H9 (cell line): ENCODE measurements around the gene PHOSPHO1. TPM values are rescaled to one million over a fixed set of nuclear protein-coding genes. Genes with fewer than 3 reads are reported as not detected.

ENCODE experiments used
- DNase-seq: peaks from one replicate; pipeline ENCODE4 v3.0.0-alpha.2; 2017
- H2AFZ ChIP-seq: one replicate; pipeline ENCODE4 v1.6.1; 2013; ENCODE audit warnings: mild to moderate bottlenecking, low read length, control low read depth, moderate library complexity
- H2AK5ac ChIP-seq: 2 replicates; pipeline ENCODE4 v1.6.1; 2013; ENCODE audit warnings: low read length, control low read depth, mixed read lengths; ENCODE audit not compliant: insufficient read length
- H2BK120ac ChIP-seq: one replicate; pipeline ENCODE4 v1.6.1; 2013; ENCODE audit warnings: low read depth, mild to moderate bottlenecking, low read length, control low read depth, inconsistent platforms; ENCODE audit not compliant: poor library complexity, severe bottlenecking
- H2BK12ac ChIP-seq: 2 replicates; pipeline ENCODE4 v1.6.1; 2013; ENCODE audit warnings: low read length, control low read depth, mixed read lengths, low read depth; ENCODE audit not compliant: insufficient read length
- H2BK15ac ChIP-seq: 2 replicates; pipeline ENCODE4 v1.6.1; 2013; ENCODE audit warnings: low read depth, low read length, control low read depth
- H2BK20ac ChIP-seq: one replicate; pipeline ENCODE4 v1.6.1; 2013; ENCODE audit warnings: low read depth, mild to moderate bottlenecking, low read length, control low read depth, inconsistent platforms; ENCODE audit not compliant: poor library complexity, severe bottlenecking
- H2BK5ac ChIP-seq: 2 replicates; pipeline ENCODE4 v1.6.1; 2013; ENCODE audit warnings: low read length, control low read depth, mixed read lengths; ENCODE audit not compliant: insufficient read length
- H3K14ac ChIP-seq: 2 replicates; pipeline ENCODE4 v1.6.1; 2013; ENCODE audit warnings: low read length, control low read depth; ENCODE audit not compliant: insufficient read depth
- H3K18ac ChIP-seq: 2 replicates; pipeline ENCODE4 v1.6.1; 2013; ENCODE audit warnings: low read depth, mild to moderate bottlenecking, mixed read lengths, low read length, control low read depth; ENCODE audit not compliant: insufficient read length
- H3K23ac ChIP-seq: 2 replicates; pipeline ENCODE4 v1.6.1; 2013; ENCODE audit warnings: low read length, control low read depth, mixed read lengths, low read depth; ENCODE audit not compliant: insufficient read length
- H3K23me2 ChIP-seq: 2 replicates; pipeline ENCODE4 v1.6.1; 2013; ENCODE audit warnings: low read depth, mild to moderate bottlenecking, mixed read lengths, low read length, control low read depth; ENCODE audit not compliant: insufficient read length, poor library complexity, severe bottlenecking
- H3K27ac ChIP-seq: 2 replicates; pipeline ENCODE4 v1.5.1; 2013; ENCODE audit warnings: low read length, control low read depth, mixed read lengths, low read depth; ENCODE audit not compliant: insufficient read length
- H3K27me3 ChIP-seq: 2 replicates; pipeline ENCODE4 v1.6.1; 2013; ENCODE audit warnings: low read length, control low read depth, inconsistent platforms; ENCODE audit not compliant: insufficient read depth
- H3K4ac ChIP-seq: 2 replicates; pipeline ENCODE4 v1.6.1; 2013; ENCODE audit warnings: low read depth, mild to moderate bottlenecking, control low read depth, inconsistent platforms, low read length, moderate library complexity
- H3K4me1 ChIP-seq: 2 replicates; pipeline ENCODE4 v1.6.1; 2013; ENCODE audit warnings: low read length, control low read depth, inconsistent platforms; ENCODE audit not compliant: insufficient read depth
- H3K4me2 ChIP-seq: 2 replicates; pipeline ENCODE4 v1.6.1; 2013; ENCODE audit warnings: low read length, control low read depth, mixed read lengths; ENCODE audit not compliant: insufficient read length, insufficient read depth
- H3K56ac ChIP-seq: 2 replicates; pipeline ENCODE4 v1.6.1; 2013; ENCODE audit warnings: low read depth, mild to moderate bottlenecking, mixed read lengths, low read length, control low read depth; ENCODE audit not compliant: insufficient read length
- H3K79me1 ChIP-seq: 2 replicates; pipeline ENCODE4 v1.6.1; 2013; ENCODE audit warnings: low read depth, mild to moderate bottlenecking, moderate library complexity, low read length, control low read depth, inconsistent platforms; ENCODE audit not compliant: insufficient read depth, poor library complexity, severe bottlenecking
- H3K79me2 ChIP-seq: 2 replicates; pipeline ENCODE4 v1.6.1; 2013; ENCODE audit warnings: low read length, control low read depth, inconsistent platforms; ENCODE audit not compliant: insufficient read depth
- H3K9ac ChIP-seq: 2 replicates; pipeline ENCODE4 v1.6.1; 2013; ENCODE audit warnings: low read length, control low read depth, mixed read lengths; ENCODE audit not compliant: insufficient read length; ENCODE audit errors: extremely low read depth
- H3K9me3 ChIP-seq: one replicate; pipeline ENCODE4 v1.6.1; 2013; ENCODE audit warnings: low read depth, low read length, inconsistent platforms; ENCODE audit not compliant: control insufficient read depth
- H3T11ph ChIP-seq: one replicate; pipeline ENCODE4 v1.6.1; 2013; ENCODE audit warnings: mild to moderate bottlenecking, low read length, control low read depth, inconsistent platforms
- H4K20me1 ChIP-seq: one replicate; pipeline ENCODE4 v1.6.1; 2013; ENCODE audit not compliant: control insufficient read depth, insufficient read length, insufficient read depth
- H4K5ac ChIP-seq: 2 replicates; pipeline ENCODE4 v1.6.1; 2013; ENCODE audit warnings: low read depth, mild to moderate bottlenecking, mixed read lengths, low read length, control low read depth; ENCODE audit not compliant: insufficient read length
- H4K8ac ChIP-seq: replicated peaks from 2 replicates; pipeline ENCODE4 v1.6.1; 2013; ENCODE audit warnings: low read length, control low read depth, mixed read lengths, low read depth; ENCODE audit not compliant: insufficient read length
- H4K91ac ChIP-seq: 2 replicates; pipeline ENCODE4 v1.6.1; 2013; ENCODE audit warnings: low read depth, mild to moderate bottlenecking, moderate library complexity, mixed read lengths, low read length, control low read depth; ENCODE audit not compliant: insufficient read length
- H3K27ac Mint-ChIP-seq, 3 experiments: 2 replicates in 2 of 3; 3 replicates in 1 of 3; pipeline ENCODE4 v1.8.0; 2020 to 2021; ENCODE audit warnings: mixed read lengths in 3 of 3, mild to moderate bottlenecking in 1 of 3, moderate library complexity in 1 of 3
- H3K27me3 Mint-ChIP-seq: 2 replicates; pipeline ENCODE4 v1.8.0; 2021; ENCODE audit warnings: low read depth, mild to moderate bottlenecking, moderate library complexity, mixed read lengths
- H3K36me3 Mint-ChIP-seq, 3 experiments: 2 replicates in 2 of 3; 3 replicates in 1 of 3; pipeline ENCODE4 v1.8.0; 2020 to 2021; ENCODE audit warnings: low read depth in 3 of 3, mixed read lengths in 3 of 3; ENCODE audit not compliant: insufficient read depth in 1 of 3
- H3K4me1 Mint-ChIP-seq, 2 experiments: 2 replicates each; pipeline ENCODE4 v1.8.0; 2020; ENCODE audit warnings: mixed read lengths in 2 of 2
- H3K4me3 Mint-ChIP-seq, 2 experiments: 2 replicates in 1 of 2; 3 replicates in 1 of 2; pipeline ENCODE4 v1.8.0; 2020 to 2021; ENCODE audit warnings: mild to moderate bottlenecking in 2 of 2, mixed read lengths in 2 of 2, moderate library complexity in 1 of 2
- H3K9me3 Mint-ChIP-seq, 2 experiments: 2 replicates in 1 of 2; 3 replicates in 1 of 2; pipeline ENCODE4 v1.8.0; 2020; ENCODE audit warnings: mild to moderate bottlenecking in 2 of 2, mixed read lengths in 2 of 2, moderate library complexity in 1 of 2
- WGBS: extraction: QIAGEN DNeasy Blood & Tissue Kit; methylation state at CpG from one replicate; pipeline ENCODE4 v1.1.7; 2013; ENCODE audit warnings: missing lambda C conversion rate, low lambda C conversion rate, mixed read lengths; ENCODE audit not compliant: insufficient read length; ENCODE audit errors: extremely low coverage; 5-methylcytosine and 5-hydroxymethylcytosine counted together
- total RNA-seq: library from RNA; stranded (reverse); gene quantifications from 2 replicates; pipeline ENCODE4 v1.2.1, GENCODE V29; 2021
- TF ChIP-seq, protein P1 (sequence below): fragments of 200-600 bp; sonication (generic); conservative IDR thresholded peaks from 3 replicates; pipeline ENCODE4 v1.8.0; 2021; ENCODE audit warnings: antibody characterized with exemption, mild to moderate bottlenecking

PHOSPHO1 gene
- total RNA-seq, 1 experiment from 2014 or later: 0.63 TPM

DNA sequence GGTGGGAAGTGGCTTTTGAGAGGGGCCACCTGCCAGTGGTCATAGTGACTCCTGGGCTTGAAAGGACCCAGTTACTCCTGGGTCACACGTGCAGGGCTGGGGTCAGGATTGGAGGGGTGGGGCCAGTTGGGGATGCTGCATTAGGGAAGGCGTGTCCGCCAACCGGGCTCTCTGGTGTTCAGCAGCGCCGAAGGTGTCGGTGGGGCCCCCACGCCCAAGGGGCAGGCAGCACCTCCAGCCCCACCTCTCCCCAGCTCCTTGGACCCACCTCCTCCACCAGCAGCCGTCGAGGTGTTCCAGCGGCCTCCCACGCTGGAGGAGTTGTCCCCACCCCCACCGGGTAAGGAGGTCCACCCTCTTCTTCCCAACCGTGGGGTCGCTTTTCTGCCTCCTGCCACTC lies 10.6 kb downstream of the PHOSPHO1 start:
- H3K4me3 Mint-ChIP-seq: no peak overlapping the region
- no peaks in the 10 kb centered on the region for H3K9me3 Mint-ChIP-seq
- Histone ChIP-seq H3K9ac (no peak overlapping the region), H3K56ac (no peak overlapping the region), H2AK5ac (no peak overlapping the region), H2BK12ac (no peak overlapping the region), H4K20me1 (no peaks in the 10 kb centered on the region), H2BK120ac (no peak overlapping the region), H3K18ac (no peak overlapping the region), H4K5ac (no peak overlapping the region), H3K79me2 (no peaks in the 10 kb centered on the region), H3K27me3 (peaks cover 6% of the 10 kb centered on the region; the same call in 1 of the 2 replicates), H3T11ph (no peak overlapping the region), H3K4ac (no peak overlapping the region), H4K8ac (no peak overlapping the region), H3K23ac (no peak overlapping the region), H4K91ac (no peak overlapping the region), H3K27ac (no peak overlapping the region), H3K79me1 (no peaks in the 10 kb centered on the region), H2BK15ac (no peak overlapping the region), H3K9me3 (no peaks in the 10 kb centered on the region), H3K4me2 (no peak overlapping the region), H3K14ac (no peak overlapping the region; the same call in 1 of the 2 replicates), H3K23me2 (peaks cover 8% of the 10 kb centered on the region), H2BK5ac (no peak overlapping the region), H2BK20ac (no peak overlapping the region), H3K4me1 (0 out of 2 replicates have a peak, but pooled peaks cover 2% of the 10 kb centered on the region), H2AFZ (no peak overlapping the region)
- peaks cover 47% of the 10 kb centered on the region for H3K27me3 Mint-ChIP-seq
- no CpG with 5 or more reads among the region's 15 CpGs for WGBS
- H3K4me1 Mint-ChIP-seq: peaks cover 27% of the 10 kb centered on the region in 2 experiments
- no peaks in the 10 kb centered on the region; a peak in 1 of 7 replicates for H3K36me3 Mint-ChIP-seq
- TF ChIP-seq, protein P1, sequence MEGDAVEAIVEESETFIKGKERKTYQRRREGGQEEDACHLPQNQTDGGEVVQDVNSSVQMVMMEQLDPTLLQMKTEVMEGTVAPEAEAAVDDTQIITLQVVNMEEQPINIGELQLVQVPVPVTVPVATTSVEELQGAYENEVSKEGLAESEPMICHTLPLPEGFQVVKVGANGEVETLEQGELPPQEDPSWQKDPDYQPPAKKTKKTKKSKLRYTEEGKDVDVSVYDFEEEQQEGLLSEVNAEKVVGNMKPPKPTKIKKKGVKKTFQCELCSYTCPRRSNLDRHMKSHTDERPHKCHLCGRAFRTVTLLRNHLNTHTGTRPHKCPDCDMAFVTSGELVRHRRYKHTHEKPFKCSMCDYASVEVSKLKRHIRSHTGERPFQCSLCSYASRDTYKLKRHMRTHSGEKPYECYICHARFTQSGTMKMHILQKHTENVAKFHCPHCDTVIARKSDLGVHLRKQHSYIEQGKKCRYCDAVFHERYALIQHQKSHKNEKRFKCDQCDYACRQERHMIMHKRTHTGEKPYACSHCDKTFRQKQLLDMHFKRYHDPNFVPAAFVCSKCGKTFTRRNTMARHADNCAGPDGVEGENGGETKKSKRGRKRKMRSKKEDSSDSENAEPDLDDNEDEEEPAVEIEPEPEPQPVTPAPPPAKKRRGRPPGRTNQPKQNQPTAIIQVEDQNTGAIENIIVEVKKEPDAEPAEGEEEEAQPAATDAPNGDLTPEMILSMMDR: no peak
- H3K27ac Mint-ChIP-seq: no peak overlapping the region
- DNase-seq: no peak
